Immature natural killer cell (primary cell): ENCODE data around the gene ITGA5. TPM values are rescaled to one million over a fixed set of nuclear protein-coding genes. Genes with fewer than 3 reads are reported as not detected.
A peak's percentile ranks its signal among the peaks of the same experiment; 100 is the strongest.

Source experiments
- DNase-seq, 3 donors: peaks; one replicate each; pipeline ENCODE4 v3.0.0; 2022; ENCODE audit warnings: mixed read lengths in 1 of 3
- H3K27ac Mint-ChIP-seq, 6 donors: one replicate each; pipeline ENCODE4 v1.8.0; 2020; ENCODE audit warnings: mixed read lengths in 6 of 6, mild to moderate bottlenecking in 5 of 6, inconsistent platforms in 4 of 6, moderate library complexity in 3 of 6
- H3K27me3 Mint-ChIP-seq, 3 donors: one replicate each; pipeline ENCODE4 v1.8.0; 2020 to 2021; ENCODE audit warnings: low read depth in 3 of 3, mild to moderate bottlenecking in 3 of 3, mixed read lengths in 3 of 3, moderate library complexity in 3 of 3, inconsistent platforms in 1 of 3
- H3K36me3 Mint-ChIP-seq, 3 donors: one replicate each; pipeline ENCODE4 v1.8.0; 2020; ENCODE audit warnings: mixed read lengths in 3 of 3, inconsistent platforms in 2 of 3, mild to moderate bottlenecking in 2 of 3
- H3K4me1 Mint-ChIP-seq, 2 donors: one replicate each; pipeline ENCODE4 v1.8.0; 2020; ENCODE audit warnings: inconsistent platforms in 2 of 2, mild to moderate bottlenecking in 2 of 2, mixed read lengths in 2 of 2, moderate library complexity in 1 of 2
- H3K4me3 Mint-ChIP-seq, 5 donors: one replicate each; pipeline ENCODE4 v1.8.0; 2020; ENCODE audit warnings: mild to moderate bottlenecking in 5 of 5, mixed read lengths in 5 of 5, inconsistent platforms in 3 of 5, moderate library complexity in 3 of 5
- H3K9me3 Mint-ChIP-seq, 6 donors: one replicate each; pipeline ENCODE4 v1.8.0; 2020; ENCODE audit warnings: mild to moderate bottlenecking in 6 of 6, mixed read lengths in 6 of 6, inconsistent platforms in 4 of 6, moderate library complexity in 3 of 6
- polyA plus RNA-seq, 3 donors: library from polyadenylated mRNA; unstranded; fragments of 300-500 nt; fragmentation: Illumina TruSeq; gene quantifications; one replicate each; pipeline ENCODE4 v1.2.3, GENCODE V29; 2021

ITGA5 gene
- polyA plus RNA-seq, 3 donors from 2014 or later, result 26.2 to 119 (median 65.5) TPM

- Mint-ChIP-seq H3K9me3 (no peaks in the 10 kb centered on the region), H3K36me3 (no peaks in the 10 kb centered on the region), H3K4me3 (no peak overlapping the region), H3K4me1 (peaks cover 37 to 46% of the 10 kb centered on the region in 2 donors), H3K27ac (peak overlapping the region in 1 of 6 donors; percentile 74), H3K27me3 (peaks cover 0 to 4% (median 3%) of the 10 kb centered on the region in 3 donors)
- DNase-seq, result no peak
Measured at GRCh38 chr12:54426690-54427089, 7.6 kb upstream of the ITGA5 start.

GRCh38 chr12:54425702-54426101, 6.6 kb upstream of the ITGA5 start:
- H3K9me3 Mint-ChIP-seq, result no peaks in the 10 kb centered on the region
- no peak overlapping the region for H3K4me3 Mint-ChIP-seq
- peak overlapping the region in 3 of 6 donors; percentile 25 to 53 (median 28) for H3K27ac Mint-ChIP-seq
- H3K27me3 Mint-ChIP-seq, result peaks cover 0 to 6% (median 4%) of the 10 kb centered on the region in 3 donors
- H3K4me1 Mint-ChIP-seq, result peaks cover 36 to 44% of the 10 kb centered on the region in 2 donors
- DNase-seq, result no peak
- H3K36me3 Mint-ChIP-seq, result no peaks in the 10 kb centered on the region

GRCh38 chr12:54424224-54424623, 5.2 kb upstream of the ITGA5 start:
- DNase-seq, result no peak
- Mint-ChIP-seq H3K4me1 (peaks cover 43 to 44% of the 10 kb centered on the region in 2 donors), H3K4me3 (no peak overlapping the region), H3K27me3 (peaks cover 2 to 10% (median 8%) of the 10 kb centered on the region in 3 donors), H3K9me3 (no peaks in the 10 kb centered on the region), H3K27ac (no peak overlapping the region), H3K36me3 (no peaks in the 10 kb centered on the region)

GRCh38 chr12:54423816-54424150, 4.7 kb upstream of the ITGA5 start:
- H3K9me3 Mint-ChIP-seq, result no peaks in the 10 kb centered on the region

GRCh38 chr12:54421879-54422250, 2.8 kb upstream of the ITGA5 start:
- DNase-seq, result no peak
- Mint-ChIP-seq H3K27ac (peak overlapping the region in 4 of 6 donors; percentile 48 to 76 (median 70)), H3K4me3 (peak overlapping the region in 1 of 5 donors; percentile 16), H3K9me3 (no peaks in the 10 kb centered on the region), H3K36me3 (no peaks in the 10 kb centered on the region), H3K4me1 (peaks cover 36 to 38% of the 10 kb centered on the region in 2 donors), H3K27me3 (peaks cover 6 to 20% (median 14%) of the 10 kb centered on the region in 3 donors)

More at GRCh38 chr12:54423816-54424150, 4.7 kb upstream of the ITGA5 start:
- DNase-seq, result no peak
- no peaks in the 10 kb centered on the region for H3K36me3 Mint-ChIP-seq
- peaks cover 38 to 40% of the 10 kb centered on the region in 2 donors for H3K4me1 Mint-ChIP-seq
- H3K27me3 Mint-ChIP-seq, result peaks cover 2 to 9% (median 8%) of the 10 kb centered on the region in 3 donors
- no peak overlapping the region for H3K4me3 Mint-ChIP-seq
- H3K27ac Mint-ChIP-seq, result peak overlapping the region in 2 of 6 donors; percentile 49 to 75

GRCh38 chr12:54421175-54421878, 2.3 kb upstream of the ITGA5 start:
- Mint-ChIP-seq H3K36me3 (no peaks in the 10 kb centered on the region), H3K27ac (peak overlapping the region in 4 of 6 donors; percentile 76 to 94 (median 84)), H3K4me3 (peak overlapping the region in 3 of 5 donors; percentile 16 to 97 (median 75)), H3K27me3 (peaks cover 8 to 20% (median 15%) of the 10 kb centered on the region in 3 donors), H3K4me1 (peaks cover 41 to 43% of the 10 kb centered on the region in 2 donors), H3K9me3 (no peaks in the 10 kb centered on the region)
- DNase-seq, result no peak

- peaks cover 45 to 49% of the 10 kb centered on the region in 2 donors for H3K4me1 Mint-ChIP-seq
- H3K27me3 Mint-ChIP-seq, result peaks cover 8 to 20% (median 16%) of the 10 kb centered on the region in 3 donors
- H3K4me3 Mint-ChIP-seq, result peak overlapping the region; percentile 75 to 97 (median 76)
- no peaks in the 10 kb centered on the region for H3K9me3 Mint-ChIP-seq
- no peaks in the 10 kb centered on the region for H3K36me3 Mint-ChIP-seq
- H3K27ac Mint-ChIP-seq, result peak overlapping the region; percentile 67 to 97 (median 90)
- DNase-seq, result no peak
Measured at GRCh38 chr12:54420766-54421144, 1.7 kb upstream of the ITGA5 start.

GRCh38 chr12:54418441-54419087, 502 bp downstream of the ITGA5 start:
- Mint-ChIP-seq H3K27ac (peak overlapping the region; percentile 94 to 99 (median 96)), H3K4me1 (peaks cover 64 to 71% of the 10 kb centered on the region in 2 donors), H3K4me3 (peak overlapping the region; percentile 97 to 98 (median 97)), H3K9me3 (no peaks in the 10 kb centered on the region), H3K36me3 (peaks cover 0 to 2% (median 0%) of the 10 kb centered on the region in 3 donors), H3K27me3 (peaks cover 10 to 28% (median 18%) of the 10 kb centered on the region in 3 donors)
- peak in 1 of 3 donors; percentile 12 for DNase-seq

GRCh38 chr12:54417712-54418440, 1.2 kb downstream of the ITGA5 start:
- peaks cover 10 to 35% (median 18%) of the 10 kb centered on the region in 3 donors for H3K27me3 Mint-ChIP-seq
- H3K4me1 Mint-ChIP-seq, result peaks cover 71 to 78% of the 10 kb centered on the region in 2 donors
- H3K36me3 Mint-ChIP-seq, result peaks cover 0 to 4% (median 0%) of the 10 kb centered on the region in 3 donors
- peak overlapping the region; percentile 97 to 98 (median 97) for H3K4me3 Mint-ChIP-seq
- H3K27ac Mint-ChIP-seq, result peak overlapping the region; percentile 94 to 99 (median 96)
- no peaks in the 10 kb centered on the region for H3K9me3 Mint-ChIP-seq
- DNase-seq, result peak; percentile 41 to 52 (median 52)

- Mint-ChIP-seq H3K27me3 (peaks cover 11 to 39% (median 18%) of the 10 kb centered on the region in 3 donors), H3K36me3 (peaks cover 0 to 4% (median 0%) of the 10 kb centered on the region in 3 donors), H3K4me3 (peak overlapping the region; percentile 97 to 98 (median 97)), H3K4me1 (peaks cover 80 to 87% of the 10 kb centered on the region in 2 donors), H3K9me3 (no peaks in the 10 kb centered on the region), H3K27ac (peak overlapping the region; percentile 94 to 99 (median 96))
- peak; percentile 32 to 43 (median 33) for DNase-seq
Measured at GRCh38 chr12:54416687-54417603, 2.1 kb downstream of the ITGA5 start.

- DNase-seq, result no peak
- Mint-ChIP-seq H3K27ac (peak overlapping the region; percentile 94 to 99 (median 96)), H3K9me3 (no peaks in the 10 kb centered on the region), H3K4me1 (peaks cover 84% of the 10 kb centered on the region in 2 donors), H3K27me3 (peaks cover 12 to 39% (median 15%) of the 10 kb centered on the region in 3 donors), H3K36me3 (peaks cover 0 to 9% (median 0%) of the 10 kb centered on the region in 3 donors), H3K4me3 (peak overlapping the region; percentile 18 to 97 (median 64))
Measured at GRCh38 chr12:54415221-54415929, 3.7 kb downstream of the ITGA5 start.
